Left ventricle myocardium superior (tissue), 1 donor: ENCODE measurements around the gene GRK5. TPM values are rescaled to one million over a fixed set of nuclear protein-coding genes. Genes with fewer than 3 reads are reported as not detected.
"Not testable (repeated sequence)": the region's sequence is repeated elsewhere in the genome, so short reads cannot be mapped to it uniquely, and the experiment has no call there.

ENCODE experiments used
- ATAC-seq: fragments of 200-7000 bp; cut with Tn5 transposase; one replicate; pipeline ENCODE4 v1.9.1; 2020; ENCODE audit warnings: mild to moderate bottlenecking, moderate library complexity
- DNase-seq: peaks from one replicate; pipeline ENCODE4 v3.0.0-alpha.2; 2020
- intact Hi-C: fragments of 100-400 bp; cut with micrococcal nuclease; formaldehyde crosslinking; loops from one replicate; pipeline ENCODE4 v1.11.0; 2022
- total RNA-seq: library from RNA; stranded (reverse); fragmentation: NEBNext Ultra II Directional; extraction: Animal tissue kit (Norgen Biotek cat#: 25700); gene quantifications from one replicate; pipeline ENCODE4 v1.2.1, GENCODE V29; 2021
- donor health status: DM: no; HTN: yes; CAD: no; lungs with severe emphysema.

GRK5 gene
- total RNA-seq, 1 donor from 2014 or later = 43.4 TPM

- intact Hi-C loops, ATAC-seq, DNase-seq: not testable (repeated sequence)
Observed at GRCh38 chr10:119239630-119240029, 32.3 kb downstream of the GRK5 start.

DNA sequence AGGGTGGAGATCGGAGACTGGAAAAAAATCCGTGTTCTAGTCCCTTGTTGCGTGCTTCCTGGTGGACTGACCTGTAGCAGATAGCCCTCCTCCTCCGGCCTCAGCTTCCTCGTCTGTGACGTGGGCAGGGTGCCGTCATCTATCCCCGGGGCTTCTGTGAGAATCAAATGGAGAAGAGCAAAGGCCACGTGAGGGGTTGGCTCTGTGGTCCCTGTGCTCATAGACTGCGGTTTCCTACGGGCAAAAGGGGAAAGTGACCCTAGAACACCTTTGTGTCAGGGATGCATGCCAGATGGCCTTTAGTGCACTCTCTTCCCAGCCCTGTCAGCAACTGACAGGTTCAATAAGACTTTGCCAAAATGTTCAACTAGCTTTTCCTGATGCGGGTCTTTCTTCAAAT, 33.7 kb downstream of the GRK5 start:
- DNase-seq (no peak), ATAC-seq (peak; percentile 41)

DNA sequence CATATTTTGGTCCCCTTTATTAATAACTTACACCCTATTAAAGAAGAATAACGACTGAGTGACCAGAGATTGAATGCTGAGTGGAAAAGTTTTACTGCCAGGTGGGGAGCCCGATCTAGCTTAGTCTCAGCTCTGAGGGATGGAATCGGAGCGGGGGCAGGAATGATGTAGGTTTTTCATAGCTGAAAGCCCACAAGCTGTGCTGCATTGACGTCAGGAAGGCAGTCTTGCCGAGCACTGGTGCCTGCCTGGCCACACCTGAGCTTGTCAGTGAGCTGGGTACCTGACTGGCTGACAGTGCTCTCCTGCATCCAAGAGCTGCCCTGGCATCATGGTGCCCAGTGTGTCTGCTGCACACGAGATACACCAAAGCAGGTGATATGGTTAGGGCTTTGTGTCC, 34.8 kb downstream of the GRK5 start:
- no peak for DNase-seq
- ATAC-seq = no peak
- intact Hi-C loops = no loop called here

More for the DNA sequence above, 33.7 kb downstream of the GRK5 start:
- intact Hi-C loops = no loop called here

GRCh38 chr10:119243488-119243887, 36.1 kb downstream of the GRK5 start:
- no peak for ATAC-seq
- DNase-seq = no peak
- intact Hi-C loops = no loop called here

GRCh38 chr10:119243967-119244366, 36.6 kb downstream of the GRK5 start:
- ATAC-seq (no peak), DNase-seq (no peak)
- intact Hi-C loops = no loop called here

GRCh38 chr10:119245272-119245671, 37.9 kb downstream of the GRK5 start:
- no peak for DNase-seq
- no peak for ATAC-seq
- intact Hi-C loops = no loop called here

DNA sequence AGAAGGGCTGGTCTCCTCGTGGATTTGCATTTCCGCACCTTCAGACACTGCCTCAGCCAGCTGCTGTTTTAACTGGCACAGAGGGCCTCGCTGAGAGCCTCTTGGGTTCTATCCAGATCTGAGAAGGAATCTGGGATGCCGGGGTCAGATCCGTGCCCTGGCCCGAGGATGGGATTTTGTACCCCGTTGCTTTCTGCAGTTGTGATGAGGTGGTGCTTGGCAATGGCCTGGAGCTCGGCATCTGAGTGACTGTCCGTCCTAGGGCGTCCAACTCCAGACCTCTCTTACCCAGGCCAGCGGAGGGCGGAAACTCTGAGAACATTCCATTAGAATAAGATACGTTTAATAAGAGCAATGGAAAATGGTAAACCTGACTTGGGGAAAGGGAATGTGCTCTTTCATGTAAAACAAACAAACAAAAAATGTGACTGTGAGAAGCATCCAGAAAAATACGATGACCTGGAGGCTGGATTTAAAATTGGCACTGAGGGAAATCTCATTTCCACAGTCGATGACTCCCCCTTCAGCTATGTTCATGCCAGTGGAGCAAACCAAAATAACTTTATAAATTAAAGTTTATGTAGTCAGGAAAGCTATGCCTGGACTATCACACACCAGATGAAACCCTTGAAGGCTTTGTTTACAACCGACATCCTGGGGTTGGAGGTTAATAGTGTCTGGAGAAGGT, 39.6 kb downstream of the GRK5 start:
- peak; percentile 54 for ATAC-seq

GRCh38 chr10:119247550-119247894, 40.2 kb downstream of the GRK5 start:
- ATAC-seq (no peak), DNase-seq (no peak)
- intact Hi-C loops = no loop called here

More for the DNA sequence above, 39.6 kb downstream of the GRK5 start:
- intact Hi-C loops = no loop called here
- DNase-seq = no peak

GRCh38 chr10:119248184-119248583, 40.8 kb downstream of the GRK5 start:
- no peak for DNase-seq
- intact Hi-C loops = no loop called here
- no peak for ATAC-seq

- intact Hi-C loops = no loop called here
- ATAC-seq (no peak), DNase-seq (no peak)
Observed at GRCh38 chr10:119248681-119249080, 41.3 kb downstream of the GRK5 start.

DNA sequence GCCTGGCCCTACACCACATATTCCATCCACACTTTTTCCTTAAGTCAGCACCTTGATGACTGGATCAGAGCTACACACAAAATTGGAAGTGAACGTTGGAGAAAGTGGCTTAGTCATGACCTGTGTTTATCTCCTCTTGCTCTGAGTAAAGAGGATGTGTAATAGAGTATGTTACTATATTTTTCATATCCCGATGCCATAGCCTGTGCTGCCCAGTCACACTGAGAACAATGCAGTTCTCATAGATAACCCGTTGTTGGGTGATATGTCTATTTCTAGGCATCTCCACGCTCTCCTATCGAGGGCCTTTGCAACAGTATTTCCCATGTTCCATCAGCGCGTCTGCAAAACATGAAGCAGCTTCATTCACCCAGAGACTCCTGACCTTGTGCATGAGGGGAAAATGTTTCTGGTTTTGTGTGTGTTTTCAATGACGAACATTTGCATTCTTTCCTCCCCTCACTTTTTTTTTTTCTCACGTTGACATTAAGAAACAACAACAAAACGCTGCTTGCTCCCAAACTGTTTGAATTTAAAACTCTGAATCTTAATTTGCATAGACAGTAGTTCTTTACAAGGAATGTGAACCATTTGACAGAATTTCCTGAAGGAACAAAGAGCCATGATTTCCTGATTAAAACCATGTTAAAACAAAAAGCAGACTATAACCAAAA, 43.4 kb downstream of the GRK5 start:
- ATAC-seq (peak; percentile 36), DNase-seq (no peak)
- intact Hi-C loops = no loop called here

DNA sequence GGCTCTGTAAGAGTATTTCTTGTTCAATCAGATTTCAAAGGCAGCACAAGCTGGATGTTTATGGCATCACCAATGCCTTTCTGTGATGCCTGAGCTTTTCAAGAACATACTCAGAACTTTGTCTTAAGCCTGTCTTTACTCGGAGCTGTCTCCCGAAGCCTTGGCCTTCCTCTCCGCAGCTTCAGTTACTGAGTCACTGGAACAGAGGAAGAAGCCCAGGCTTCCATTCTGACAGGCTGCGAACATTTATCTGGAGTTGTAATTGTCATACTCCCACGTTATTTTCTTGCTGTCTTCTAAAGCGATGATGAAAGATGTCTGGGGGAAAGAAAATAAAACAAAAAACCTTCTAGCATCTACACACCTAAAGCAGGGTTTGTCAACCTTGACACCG, 43.9 kb downstream of the GRK5 start:
- DNase-seq = no peak
- ATAC-seq = no peak
- intact Hi-C loops = no loop called here

- DNase-seq (peak; percentile 62), ATAC-seq (peak; percentile 50)
- intact Hi-C loops = no loop called here
Observed at GRCh38 chr10:119252051-119252465, 44.7 kb downstream of the GRK5 start.

DNA sequence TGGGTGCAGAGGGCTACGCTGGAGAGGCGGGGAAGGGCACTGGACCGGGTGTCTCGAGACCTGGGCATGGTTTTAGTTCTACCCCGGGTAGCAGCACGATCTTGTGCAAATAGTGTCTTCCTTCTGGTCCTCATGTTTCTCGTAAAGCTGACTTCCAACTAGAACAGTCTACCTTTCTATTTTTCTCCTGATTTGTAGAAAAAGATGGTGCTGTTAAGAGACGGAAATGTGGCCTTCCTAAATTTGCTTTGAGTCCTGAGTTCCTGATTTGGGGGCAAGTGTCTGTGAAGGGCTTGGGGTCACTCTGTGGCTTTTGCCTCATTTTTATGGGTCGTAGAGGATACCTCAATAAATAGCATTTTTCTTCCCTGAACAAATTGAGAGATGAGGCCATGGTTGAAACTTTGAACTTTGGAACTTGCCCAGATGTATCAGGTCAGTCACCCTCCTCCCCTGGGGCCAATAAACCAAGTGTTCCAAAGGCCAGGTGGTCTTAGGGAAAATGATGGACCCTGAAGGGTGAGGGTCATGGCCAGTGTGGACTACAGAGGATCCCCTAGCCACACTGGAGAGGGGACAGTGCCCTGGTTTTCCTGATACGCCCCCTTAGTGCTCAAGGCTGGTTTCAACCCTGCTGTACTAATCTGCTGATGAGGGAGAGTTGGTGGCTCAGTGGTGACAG, 45.2 kb downstream of the GRK5 start:
- intact Hi-C loops = no loop called here
- ATAC-seq (no peak), DNase-seq (no peak)

DNA sequence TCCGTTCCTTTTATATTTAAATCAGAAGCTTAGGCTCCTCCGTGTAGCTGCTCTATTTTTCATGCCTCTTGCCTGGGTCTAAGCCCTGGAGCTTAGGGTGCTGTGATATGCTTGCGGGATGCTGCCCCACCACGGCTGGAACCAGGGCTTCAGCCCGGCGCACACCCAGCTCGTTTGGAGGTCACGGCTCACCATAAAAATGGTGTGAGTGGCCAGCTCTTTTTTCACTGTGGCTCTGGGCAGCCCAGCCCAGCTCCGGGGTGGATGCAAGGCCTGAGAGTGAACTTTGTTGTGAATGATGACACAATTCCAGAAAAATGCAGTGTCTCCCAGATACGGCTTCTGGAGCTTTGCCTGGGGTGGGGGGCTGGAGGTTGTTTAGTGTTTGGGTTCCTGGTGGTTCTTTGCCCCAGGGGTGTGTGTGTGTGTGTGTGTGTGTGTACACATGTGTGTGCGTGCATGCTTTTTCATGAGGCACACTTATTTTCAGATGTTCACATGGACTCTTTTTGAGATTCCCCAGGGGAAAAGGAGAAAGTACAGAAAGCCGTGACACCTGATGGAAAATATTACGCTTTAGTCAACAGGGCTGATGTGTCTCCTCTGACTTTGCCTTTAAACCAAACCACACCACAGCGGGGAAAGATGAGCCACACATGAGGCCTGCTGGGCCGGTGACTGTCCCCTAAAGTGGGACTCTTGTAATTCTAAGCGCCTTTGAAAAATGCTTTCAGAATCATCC, 46.2 kb downstream of the GRK5 start:
- intact Hi-C loops = no loop called here
- DNase-seq (peak; percentile 78), ATAC-seq (peak; percentile 71)

DNA sequence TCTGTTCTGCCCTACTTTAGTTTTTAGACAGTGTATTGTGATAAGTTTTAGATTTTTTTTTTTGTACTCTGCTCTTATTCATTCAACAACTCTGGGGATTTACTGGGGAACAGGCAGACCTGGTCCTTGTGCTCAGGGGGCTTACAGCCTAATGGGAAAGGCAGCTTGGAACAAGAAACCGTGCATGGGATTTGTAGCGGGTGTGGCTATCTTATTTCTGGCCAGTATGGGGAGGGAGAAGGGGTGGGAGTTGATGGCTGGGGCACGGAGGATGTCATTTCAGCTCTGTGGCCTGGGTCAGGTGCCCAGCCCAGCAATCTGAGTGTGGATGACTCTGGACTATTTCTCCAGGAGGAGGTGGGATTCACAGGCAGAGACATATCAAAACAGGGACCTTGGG, 47.0 kb downstream of the GRK5 start:
- intact Hi-C loops = no loop called here
- no peak for DNase-seq
- ATAC-seq = peak; percentile 26

DNA sequence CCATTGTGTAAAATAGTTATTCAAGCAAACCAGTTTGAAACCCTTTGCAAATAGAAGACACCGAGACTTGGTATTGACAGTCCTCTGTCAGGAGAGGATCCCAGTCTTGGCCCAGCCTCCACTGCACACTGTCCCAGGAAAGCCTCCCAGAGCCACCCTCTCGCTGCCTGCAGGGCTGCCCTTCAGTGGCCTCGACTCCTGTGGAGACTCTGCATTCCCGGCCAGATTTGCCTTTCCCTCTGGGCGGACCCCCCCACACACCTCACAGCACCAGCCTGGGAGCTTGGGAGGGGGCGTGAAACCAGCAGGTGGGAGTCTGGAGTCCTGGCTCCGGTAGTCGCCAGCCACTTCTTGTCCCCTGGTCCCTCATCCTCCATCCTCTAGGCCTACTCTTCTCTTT, 48.7 kb downstream of the GRK5 start:
- DNase-seq = no peak
- intact Hi-C loops = no loop called here

GRCh38 chr10:119256897-119257296, 49.5 kb downstream of the GRK5 start:
- no peak for ATAC-seq
- DNase-seq = no peak
- intact Hi-C loops = no loop called here

More for the DNA sequence above, 48.7 kb downstream of the GRK5 start:
- ATAC-seq = no peak

GRCh38 chr10:119257899-119258419, 50.6 kb downstream of the GRK5 start:
- ATAC-seq (no peak), DNase-seq (no peak)
- intact Hi-C loops = no loop called here

DNA sequence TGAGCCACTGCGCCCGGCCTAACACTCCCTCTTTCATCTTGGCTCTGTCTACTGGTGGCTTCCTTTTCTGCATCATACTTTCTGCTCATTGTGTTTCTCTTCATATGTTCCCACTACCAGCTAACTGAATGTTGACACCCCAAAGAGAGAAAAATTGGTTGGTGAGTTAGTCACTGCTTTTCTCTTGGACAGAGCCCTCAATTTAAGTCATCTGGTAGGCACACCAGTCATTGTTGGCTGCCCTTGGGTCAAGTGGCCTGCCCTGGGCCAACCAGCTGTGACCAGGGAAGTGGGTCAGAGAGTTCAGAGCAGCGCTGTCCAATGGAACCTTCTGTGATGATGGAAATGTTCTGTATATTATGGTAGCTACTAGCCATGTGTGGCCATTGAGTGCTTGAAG, 52.0 kb downstream of the GRK5 start:
- ATAC-seq (no peak), DNase-seq (no peak)
- intact Hi-C loops = no loop called here
